IMR-90 (cell line): Measurements from ENCODE around the gene HPSE2. TPM values are rescaled to one million over a fixed set of nuclear protein-coding genes. Genes with fewer than 3 reads are reported as not detected.

ENCODE experiments used
- ATAC-seq: fragments of 200-7000 bp; cut with Tn5 transposase; 2 replicates; pipeline ENCODE4 v1.9.1; 2020; ENCODE audit warnings: low read depth, mild to moderate bottlenecking, moderate library complexity
- BruUV-seq: library from RNA; stranded (reverse); fragments of 400-500 nt; replicated peaks from 2 replicates; lab custom pipeline; 2021; lab: Mats Ljungman, UMichigan
- CTCF ChIA-PET: fragments of 300-600 bp; formaldehyde crosslinking; extraction: SDS; loops from one replicate; lab custom pipeline; 2021; ENCODE audit warnings: antibody characterized with exemption; lab: Yijun Ruan, JAX
- POLR2A ChIA-PET: fragments of 300-600 bp; sonication (Branson Sonifier 250); formaldehyde crosslinking; loops from one replicate; lab custom pipeline; 2022; ENCODE audit warnings: antibody characterized with exemption; ENCODE audit not compliant: unreplicated experiment; lab: Charles Lee
- DNase-seq: peaks from one replicate; pipeline ENCODE4 v3.0.0; 2013
- H2AFZ ChIP-seq: replicated peaks from 2 replicates; pipeline ENCODE3; 2013; ENCODE audit warnings: low read length, mild to moderate bottlenecking; ENCODE audit not compliant: poor library complexity
- H2AK5ac ChIP-seq: 2 replicates; pipeline ENCODE4 v1.6.1; 2013; ENCODE audit warnings: low read depth, low read length, inconsistent platforms
- H2AK9ac ChIP-seq: replicated peaks from 2 replicates; pipeline ENCODE3; 2013; ENCODE audit warnings: mild to moderate bottlenecking, low read depth, low read length, moderate library complexity; ENCODE audit not compliant: poor library complexity
- H2BK120ac ChIP-seq: 2 replicates; pipeline ENCODE4 v1.6.1; 2013; ENCODE audit warnings: low read depth, low read length, inconsistent platforms
- H2BK15ac ChIP-seq: 3 replicates; pipeline ENCODE4 v1.6.1; 2013; ENCODE audit warnings: low read depth, low read length, inconsistent platforms
- H2BK20ac ChIP-seq: 2 replicates; pipeline ENCODE4 v1.6.1; 2013; ENCODE audit warnings: low read depth, mild to moderate bottlenecking, inconsistent platforms, low read length, moderate library complexity
- H2BK5ac ChIP-seq: 2 replicates; pipeline ENCODE4 v1.6.1; 2013; ENCODE audit warnings: mild to moderate bottlenecking, low read depth, low read length, inconsistent platforms; ENCODE audit not compliant: poor library complexity, severe bottlenecking
- H3K14ac ChIP-seq: replicated peaks from 2 replicates; pipeline ENCODE4 v1.6.1; 2013; ENCODE audit warnings: low read depth, low read length, inconsistent platforms
- H3K18ac ChIP-seq: 2 replicates; pipeline ENCODE4 v1.6.1; 2013; ENCODE audit warnings: low read depth, low read length, control low read depth
- H3K23ac ChIP-seq: 2 replicates; pipeline ENCODE4 v1.6.1; 2013; ENCODE audit warnings: low read depth, low read length, inconsistent platforms
- H3K27ac ChIP-seq: 2 replicates; pipeline ENCODE4 v1.5.1; 2013; ENCODE audit warnings: mild to moderate bottlenecking, control low read depth, low read length; ENCODE audit not compliant: insufficient read depth
- H3K27me3 ChIP-seq: 2 replicates; pipeline ENCODE4 v1.6.1; 2013; ENCODE audit warnings: low read length; ENCODE audit not compliant: control insufficient read depth, insufficient read depth
- H3K36me3 ChIP-seq: 2 replicates; pipeline ENCODE4 v1.6.1; 2013; ENCODE audit warnings: low read length, mixed read lengths; ENCODE audit not compliant: control insufficient read depth, insufficient read depth
- H3K4ac ChIP-seq: 2 replicates; pipeline ENCODE4 v1.6.1; 2013; ENCODE audit warnings: low read depth, low read length, inconsistent platforms
- H3K4me1 ChIP-seq: 2 replicates; pipeline ENCODE4 v1.6.1; 2013; ENCODE audit warnings: low read length, mixed read lengths; ENCODE audit not compliant: control insufficient read depth, insufficient read depth
- H3K4me2 ChIP-seq: 2 replicates; pipeline ENCODE4 v1.6.1; 2013; ENCODE audit warnings: low read depth, mild to moderate bottlenecking, control low read depth, low read length, moderate library complexity
- H3K4me3 ChIP-seq: 2 replicates; pipeline ENCODE4 v1.5.1; 2013; ENCODE audit warnings: low read depth, mild to moderate bottlenecking, control low read depth, low read length, moderate library complexity; ENCODE audit not compliant: insufficient read depth
- H3K56ac ChIP-seq: 2 replicates; pipeline ENCODE4 v1.6.1; 2013; ENCODE audit warnings: low read length, inconsistent platforms; ENCODE audit not compliant: insufficient read depth; ENCODE audit errors: extremely low read depth
- H3K79me1 ChIP-seq, 2 experiments: 2 replicates each; pipeline ENCODE4 v1.6.1; 2013; ENCODE audit warnings: low read length in 2 of 2, inconsistent platforms in 1 of 2, low read depth in 1 of 2
- H3K9ac ChIP-seq: 2 replicates; pipeline ENCODE4 v1.6.1; 2013; ENCODE audit warnings: low read depth, low read length, control low read depth
- H3K9me1 ChIP-seq: 2 replicates; pipeline ENCODE4 v1.6.1; 2013; ENCODE audit warnings: low read length, inconsistent platforms; ENCODE audit not compliant: insufficient read depth
- H3K9me3 ChIP-seq: 2 replicates; pipeline ENCODE4 v1.6.1; 2013; ENCODE audit warnings: low read length; ENCODE audit not compliant: control insufficient read depth, insufficient read depth
- H4K20me1 ChIP-seq: 2 replicates; pipeline ENCODE4 v1.6.1; 2013; ENCODE audit warnings: low read length, inconsistent platforms; ENCODE audit not compliant: insufficient read depth
- H4K5ac ChIP-seq: 2 replicates; pipeline ENCODE4 v1.6.1; 2013; ENCODE audit warnings: mild to moderate bottlenecking, low read depth, low read length, control low read depth
- H4K8ac ChIP-seq, 2 experiments: 2 replicates each; pipeline ENCODE4 v1.6.1; 2013; ENCODE audit warnings: low read depth in 2 of 2, low read length in 2 of 2, control low read depth in 1 of 2, inconsistent platforms in 1 of 2
- H4K91ac ChIP-seq: 2 replicates; pipeline ENCODE4 v1.6.1; 2013; ENCODE audit warnings: low read depth, low read length, inconsistent platforms; ENCODE audit not compliant: insufficient read depth
- BHLHE40 ChIP-seq: fragments of 150-350 bp; IDR thresholded peaks from 2 replicates; pipeline ENCODE4 v1.6.1; 2016; ENCODE audit warnings: mild to moderate bottlenecking, low read depth, low read length
- CEBPB ChIP-seq: IDR thresholded peaks from 2 replicates; pipeline ENCODE4 v1.6.1; 2012; ENCODE audit warnings: low read depth, low read length, improper control_type of control experiment
- CHD1 ChIP-seq: IDR thresholded peaks from 2 replicates; pipeline ENCODE4 v1.6.1; 2012; ENCODE audit warnings: low read depth, low read length, improper control_type of control experiment
- CTCF ChIP-seq: conservative IDR thresholded peaks from 2 replicates; pipeline ENCODE4 v1.5.1; 2012; ENCODE audit warnings: mild to moderate bottlenecking, low read depth, low read length, improper control_type of control experiment
- ELK1 ChIP-seq: fragments of 150-350 bp; IDR thresholded peaks from 2 replicates; pipeline ENCODE4 v1.6.1; 2016; ENCODE audit warnings: low read depth, mild to moderate bottlenecking, low read length, moderate library complexity, borderline replicate concordance
- FOS ChIP-seq: fragments of 150-350 bp; IDR thresholded peaks from 2 replicates; pipeline ENCODE4 v1.6.1; 2016; ENCODE audit warnings: low read depth, low read length
- MAFK ChIP-seq: IDR thresholded peaks from 2 replicates; pipeline ENCODE4 v1.6.1; 2012; ENCODE audit warnings: low read depth, low read length, improper control_type of control experiment
- MAZ ChIP-seq: IDR thresholded peaks from 2 replicates; pipeline ENCODE4 v1.6.1; 2012; ENCODE audit warnings: low read depth, mild to moderate bottlenecking, low read length, improper control_type of control experiment, moderate library complexity, borderline replicate concordance
- MXI1 ChIP-seq: IDR thresholded peaks from 2 replicates; pipeline ENCODE4 v1.6.1; 2012; ENCODE audit warnings: low read depth, mild to moderate bottlenecking, low read length, moderate library complexity, borderline replicate concordance
- NFE2L2 ChIP-seq: fragments of 150-350 bp; IDR thresholded peaks from 2 replicates; pipeline ENCODE4 v1.6.1; 2016; ENCODE audit warnings: low read depth, mild to moderate bottlenecking, low read length
- POLR2A ChIP-seq: IDR thresholded peaks from 2 replicates; pipeline ENCODE4 v1.6.1; 2012; ENCODE audit warnings: mild to moderate bottlenecking, low read depth, low read length
- RAD21 ChIP-seq: IDR thresholded peaks from 2 replicates; pipeline ENCODE4 v1.6.1; 2012; ENCODE audit warnings: low read length, improper control_type of control experiment
- RCOR1 ChIP-seq: IDR thresholded peaks from 2 replicates; pipeline ENCODE4 v1.6.1; 2012; ENCODE audit warnings: mild to moderate bottlenecking, low read length, improper control_type of control experiment; ENCODE audit not compliant: insufficient replicate concordance
- RFX5 ChIP-seq: IDR thresholded peaks from 2 replicates; pipeline ENCODE4 v1.8.0; 2012; ENCODE audit warnings: low read depth, mild to moderate bottlenecking, low read length, moderate library complexity
- SMC3 ChIP-seq: fragments of 150-350 bp; IDR thresholded peaks from 2 replicates; pipeline ENCODE4 v1.6.1; 2016; ENCODE audit warnings: low read depth, mild to moderate bottlenecking, antibody characterized with exemption, low read length, moderate library complexity
- USF2 ChIP-seq: fragments of 150-350 bp; IDR thresholded peaks from 2 replicates; pipeline ENCODE4 v1.6.1; 2017; ENCODE audit warnings: mild to moderate bottlenecking, antibody characterized with exemption, low read length, low read depth
- WGBS, 2 experiments: methylation state at CpG; one replicate each; pipeline versions ENCODE4 v1.1.5 to v1.1.7; 2013; ENCODE audit warnings: missing lambda C conversion rate in 2 of 2; ENCODE audit not compliant: insufficient read length in 1 of 2; ENCODE audit errors: extremely low coverage in 2 of 2; 5-methylcytosine and 5-hydroxymethylcytosine counted together
- dilution Hi-C: fragments of 300-500 bp; cut with HindIII; formaldehyde crosslinking; loops from one replicate; pipeline ENCODE4 v1.14.3; 2018; ENCODE audit warnings: low sequenced_read_pairs; ENCODE audit not compliant: unreplicated experiment
- in situ Hi-C: fragments of 300-500 bp; cut with MboI; formaldehyde crosslinking; loops from 3 replicates; pipeline ENCODE4 v1.14.3; 2019; ENCODE audit warnings: low sequenced_read_pairs, inconsistent platforms, mixed read lengths
- intact Hi-C: fragments of 100-400 bp; cut with micrococcal nuclease; formaldehyde crosslinking; loops from 2 replicates; pipeline ENCODE4 v1.10.0; 2022
- polyA plus RNA-seq, 3 experiments: library from polyadenylated mRNA; depleted of rRNA; stranded (reverse); fragments of >200 nt; gene quantifications; 2 replicates each; pipeline ENCODE4 v1.2.3, GENCODE V29; 2012; ENCODE audit warnings: low replicate concordance in 1 of 3
- total RNA-seq: library from RNA; depleted of rRNA; stranded (reverse); fragments of >200 nt; gene quantifications from 2 replicates; pipeline ENCODE4 v1.2.3, GENCODE V29; 2012

The HPSE2 gene
- total and polyA plus RNA-seq, 2 of the 4 experiments (the other 2 are of a cell fraction): not detected

GRCh38 chr10:98456043-98456570, 779.5 kb downstream of the HPSE2 start:
- no peak overlapping the region for H3K23ac ChIP-seq
- CTCF ChIA-PET: no interaction called here

More at GRCh38 chr10:98456043-98456570, 779.5 kb downstream of the HPSE2 start:
- Histone ChIP-seq H2BK15ac (no peak overlapping the region), H3K27me3 (no peaks in the 10 kb centered on the region), H3K36me3 (no peaks in the 10 kb centered on the region), H4K8ac (no peak overlapping the region), H2AFZ (no peak overlapping the region), H3K18ac (no peak overlapping the region), H3K9me1 (no peaks in the 10 kb centered on the region), H3K79me1 (no peaks in the 10 kb centered on the region), H3K9me3 (no peaks in the 10 kb centered on the region), H2BK120ac (no peak overlapping the region), H3K56ac (no peak overlapping the region), H3K27ac (no peak overlapping the region), H2BK5ac (no peak overlapping the region), H4K20me1 (no peaks in the 10 kb centered on the region), H3K4me1 (peaks cover 1% of the 10 kb centered on the region), H2AK9ac (no peak overlapping the region), H2BK20ac (no peak overlapping the region), H3K4me3 (no peak overlapping the region), H3K9ac (no peak overlapping the region), H4K91ac (no peak overlapping the region), H3K4me2 (no peak overlapping the region), H2AK5ac (no peak overlapping the region), H3K14ac (no peak overlapping the region), H4K5ac (no peak overlapping the region), H3K4ac (no peak overlapping the region)
- in situ Hi-C loops: no loop called here
- DNase-seq (no peak), ATAC-seq (no peak)
- no TSS peak for BruUV-seq
- intact Hi-C loops: no loop called here
- dilution Hi-C loops: no loop called here
- TF ChIP-seq FOS (no peak), MXI1 (no peak), MAFK (no peak), SMC3 (no peak), RAD21 (no peak), CTCF (no peak), ELK1 (no peak), RCOR1 (no peak), CHD1 (no peak), RFX5 (no peak), MAZ (no peak), USF2 (no peak), NFE2L2 (no peak), CEBPB (no peak), POLR2A (no peak), BHLHE40 (no peak)
- POLR2A ChIA-PET: no interaction called here
- 100% methylated on average over 2 of the region's 4 CpGs; no CpG with 5 or more reads in 1 of the 2 experiments for WGBS, 2 experiments
